Chondrocyte (in vitro differentiated cells): ENCODE data around the gene KRT7. TPM values are rescaled to one million over a fixed set of nuclear protein-coding genes. Genes with fewer than 3 reads are reported as not detected.

ENCODE experiments used
- DNase-seq: peaks from one replicate; pipeline ENCODE4 v3.0.0; 2021; ENCODE audit warnings: mixed read lengths, low spot score
- H3K27ac Mint-ChIP-seq: one replicate; pipeline ENCODE4 v1.8.0; 2021; ENCODE audit warnings: mild to moderate bottlenecking, moderate library complexity, mixed read lengths; ENCODE audit not compliant: unreplicated experiment
- H3K27me3 Mint-ChIP-seq: 2 replicates; pipeline ENCODE4 v1.8.0; 2021; ENCODE audit warnings: low read depth, mixed read lengths
- H3K36me3 Mint-ChIP-seq: 2 replicates; pipeline ENCODE4 v1.8.0; 2021; ENCODE audit warnings: low read depth, mixed read lengths
- H3K4me1 Mint-ChIP-seq: 2 replicates; pipeline ENCODE4 v1.8.0; 2021; ENCODE audit warnings: low read depth, mild to moderate bottlenecking, mixed read lengths
- H3K4me3 Mint-ChIP-seq: one replicate; pipeline ENCODE4 v1.8.0; 2021; ENCODE audit warnings: mild to moderate bottlenecking, moderate library complexity, mixed read lengths; ENCODE audit not compliant: unreplicated experiment
- H3K9me3 Mint-ChIP-seq: 2 replicates; pipeline ENCODE4 v1.8.0; 2021; ENCODE audit warnings: low read depth, mixed read lengths
- CTCF ChIP-seq: fragments of 200-600 bp; sonication (generic); IDR thresholded peaks from 2 replicates; pipeline ENCODE4 v1.5.0; 2021; ENCODE audit warnings: antibody characterized with exemption, mild to moderate bottlenecking, moderate library complexity
- total RNA-seq: library from RNA; stranded (reverse); gene quantifications from 3 replicates; pipeline ENCODE4 v1.2.1, GENCODE V29; 2021

The KRT7 gene
- total RNA-seq, 1 donor from 2014 or later: 266 TPM

- no peaks in the 10 kb centered on the region for H3K9me3 Mint-ChIP-seq
- H3K27me3 Mint-ChIP-seq: peaks cover 6% of the 10 kb centered on the region
- H3K4me1 Mint-ChIP-seq: peaks cover 12% of the 10 kb centered on the region
- TF ChIP-seq CTCF: no peak
- H3K27ac Mint-ChIP-seq: no peak overlapping the region
- no peak overlapping the region for H3K4me3 Mint-ChIP-seq
- DNase-seq: no peak
- peaks cover 2% of the 10 kb centered on the region for H3K36me3 Mint-ChIP-seq
These were observed 33.5 kb downstream of the KRT7 start for GRCh38 chr12:52266514-52266913.

- H3K27ac Mint-ChIP-seq: no peak overlapping the region
- H3K4me3 Mint-ChIP-seq: no peak overlapping the region
- peaks cover 9% of the 10 kb centered on the region for H3K4me1 Mint-ChIP-seq
- no peak for DNase-seq
- peaks cover 2% of the 10 kb centered on the region for H3K36me3 Mint-ChIP-seq
- peaks cover 6% of the 10 kb centered on the region for H3K27me3 Mint-ChIP-seq
- TF ChIP-seq CTCF: no peak
- no peaks in the 10 kb centered on the region for H3K9me3 Mint-ChIP-seq
These were observed 34.2 kb downstream of the KRT7 start for GRCh38 chr12:52267266-52267665.

- no peak for DNase-seq
- H3K9me3 Mint-ChIP-seq: no peaks in the 10 kb centered on the region
- peaks cover 2% of the 10 kb centered on the region for H3K36me3 Mint-ChIP-seq
- no peak overlapping the region for H3K4me3 Mint-ChIP-seq
- no peak overlapping the region for H3K27ac Mint-ChIP-seq
- peaks cover 6% of the 10 kb centered on the region for H3K27me3 Mint-ChIP-seq
- H3K4me1 Mint-ChIP-seq: peaks cover 9% of the 10 kb centered on the region
- no peak for TF ChIP-seq CTCF
These were observed 34.7 kb downstream of the KRT7 start for GRCh38 chr12:52267699-52268098.

- no peak overlapping the region for H3K27ac Mint-ChIP-seq
- no peaks in the 10 kb centered on the region for H3K9me3 Mint-ChIP-seq
- peaks cover 9% of the 10 kb centered on the region for H3K4me1 Mint-ChIP-seq
- H3K4me3 Mint-ChIP-seq: no peak overlapping the region
- TF ChIP-seq CTCF: no peak
- peaks cover 8% of the 10 kb centered on the region for H3K27me3 Mint-ChIP-seq
- no peak for DNase-seq
- H3K36me3 Mint-ChIP-seq: peaks cover 2% of the 10 kb centered on the region
These were observed 35.2 kb downstream of the KRT7 start for GRCh38 chr12:52268212-52268611.

GRCh38 chr12:52270541-52271070, 37.6 kb downstream of the KRT7 start:
- H3K36me3 Mint-ChIP-seq: peaks cover 2% of the 10 kb centered on the region
- no peaks in the 10 kb centered on the region for H3K9me3 Mint-ChIP-seq
- no peak overlapping the region for H3K4me3 Mint-ChIP-seq
- TF ChIP-seq CTCF: no peak
- H3K27ac Mint-ChIP-seq: no peak overlapping the region
- peaks cover 15% of the 10 kb centered on the region for H3K27me3 Mint-ChIP-seq
- DNase-seq: no peak
- H3K4me1 Mint-ChIP-seq: peaks cover 9% of the 10 kb centered on the region
